C4-2B (cell line): ENCODE results near the gene TNNI3K.

Experiments used
- H3K27ac ChIP-seq: fragments of 450-650 bp; 2 replicates; pipeline ENCODE4 v1.5.1; 2017
- ZFX ChIP-seq: fragments of 450-650 bp; IDR thresholded peaks from 2 replicates; pipeline ENCODE4 v1.6.1; 2017
- TF ChIP-seq, protein P1 (sequence below): fragments of 450-650 bp; conservative IDR thresholded peaks from 2 replicates; pipeline ENCODE4 v1.5.1; 2017; ENCODE audit warnings: mild to moderate bottlenecking

TNNI3K gene

GRCh38 chr1:74362691-74363090 is 127.5 kb downstream of the TNNI3K start:
- H3K27ac ChIP-seq: no peak overlapping the region
- TF ChIP-seq, protein P1, sequence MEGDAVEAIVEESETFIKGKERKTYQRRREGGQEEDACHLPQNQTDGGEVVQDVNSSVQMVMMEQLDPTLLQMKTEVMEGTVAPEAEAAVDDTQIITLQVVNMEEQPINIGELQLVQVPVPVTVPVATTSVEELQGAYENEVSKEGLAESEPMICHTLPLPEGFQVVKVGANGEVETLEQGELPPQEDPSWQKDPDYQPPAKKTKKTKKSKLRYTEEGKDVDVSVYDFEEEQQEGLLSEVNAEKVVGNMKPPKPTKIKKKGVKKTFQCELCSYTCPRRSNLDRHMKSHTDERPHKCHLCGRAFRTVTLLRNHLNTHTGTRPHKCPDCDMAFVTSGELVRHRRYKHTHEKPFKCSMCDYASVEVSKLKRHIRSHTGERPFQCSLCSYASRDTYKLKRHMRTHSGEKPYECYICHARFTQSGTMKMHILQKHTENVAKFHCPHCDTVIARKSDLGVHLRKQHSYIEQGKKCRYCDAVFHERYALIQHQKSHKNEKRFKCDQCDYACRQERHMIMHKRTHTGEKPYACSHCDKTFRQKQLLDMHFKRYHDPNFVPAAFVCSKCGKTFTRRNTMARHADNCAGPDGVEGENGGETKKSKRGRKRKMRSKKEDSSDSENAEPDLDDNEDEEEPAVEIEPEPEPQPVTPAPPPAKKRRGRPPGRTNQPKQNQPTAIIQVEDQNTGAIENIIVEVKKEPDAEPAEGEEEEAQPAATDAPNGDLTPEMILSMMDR: no peak
- TF ChIP-seq ZFX: no peak

DNA sequence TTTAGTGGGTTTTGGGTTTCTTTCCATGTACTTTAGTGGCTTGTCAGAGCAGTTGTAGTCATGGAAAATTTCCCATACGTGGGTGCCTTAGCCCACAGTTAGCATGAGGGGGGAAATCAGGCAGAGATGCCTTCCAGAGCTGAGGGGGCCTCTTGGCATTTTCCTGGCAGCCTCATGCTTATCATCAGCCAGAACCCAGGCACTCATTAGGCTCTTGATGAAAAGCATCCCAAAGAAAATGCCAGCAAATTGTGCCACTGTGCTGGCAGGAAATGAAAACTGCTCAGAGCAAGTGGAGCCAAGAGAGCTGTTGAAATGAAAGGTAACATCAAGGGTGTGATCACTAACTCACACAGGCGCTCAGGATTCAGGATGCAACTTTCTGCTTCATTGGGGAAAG is 128.0 kb downstream of the TNNI3K start:
- TF ChIP-seq, protein P1: no peak
- no peak for TF ChIP-seq ZFX
- H3K27ac ChIP-seq: no peak overlapping the region

DNA sequence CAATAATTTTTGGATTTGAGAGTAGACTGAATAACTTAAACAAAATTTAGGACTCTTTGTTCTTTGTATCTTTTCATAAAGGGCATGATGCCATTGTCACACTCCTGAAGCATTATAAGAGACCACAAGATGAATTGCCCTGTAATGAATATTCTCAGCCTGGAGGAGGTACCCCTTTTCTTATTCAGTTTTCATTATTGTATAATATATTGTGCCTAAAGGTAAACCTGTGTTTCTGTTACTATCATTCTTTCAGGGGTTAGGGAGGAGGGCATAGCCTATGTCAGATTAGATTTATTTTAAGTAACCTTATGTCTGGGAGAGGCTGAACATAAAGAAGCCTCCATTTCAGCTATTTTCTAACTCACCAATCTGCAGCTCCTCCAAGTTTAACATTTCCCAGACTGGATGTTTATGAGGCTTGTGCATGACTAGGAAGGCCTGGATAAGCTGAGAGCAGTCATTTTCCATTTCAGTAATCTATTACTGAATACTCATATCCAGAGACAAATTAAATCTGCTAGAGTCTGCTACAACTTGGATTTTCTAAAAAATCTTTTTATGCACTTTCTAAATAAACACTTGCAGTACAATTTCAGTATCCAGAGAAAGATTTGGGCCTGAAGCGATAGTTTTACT is 132.1 kb downstream of the TNNI3K start:
- TF ChIP-seq, protein P1: no peak
- no peak for TF ChIP-seq ZFX
- H3K27ac ChIP-seq: no peak overlapping the region

- H3K27ac ChIP-seq: no peak overlapping the region
- TF ChIP-seq ZFX: no peak
- TF ChIP-seq, protein P1: no peak
These were observed 133.1 kb downstream of the TNNI3K start for GRCh38 chr1:74368335-74368734.

GRCh38 chr1:74375376-74375775 is 140.2 kb downstream of the TNNI3K start:
- TF ChIP-seq, protein P1: no peak
- TF ChIP-seq ZFX: no peak

DNA sequence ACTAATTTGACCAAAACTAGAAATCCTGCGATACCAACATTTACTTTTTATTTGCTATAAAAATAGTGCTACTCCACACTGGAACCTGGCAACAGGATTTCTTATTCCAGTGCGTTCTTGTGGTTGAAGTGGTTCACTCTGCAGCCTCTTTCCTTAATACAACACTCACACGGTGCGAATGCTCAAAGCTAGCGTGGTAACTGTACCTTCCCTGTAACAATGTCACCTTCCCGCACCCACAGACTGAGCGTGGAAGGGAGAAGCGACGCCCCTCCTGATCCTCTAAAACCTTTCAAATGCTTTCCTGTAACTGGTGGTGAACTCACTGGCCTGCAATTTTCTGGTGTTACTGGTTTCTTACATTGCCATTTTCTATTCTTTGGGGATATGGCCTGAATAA is 145.1 kb downstream of the TNNI3K start:
- TF ChIP-seq ZFX: no peak
- TF ChIP-seq, protein P1: no peak
- no peak overlapping the region for H3K27ac ChIP-seq

More at GRCh38 chr1:74375376-74375775, 140.2 kb downstream of the TNNI3K start:
- H3K27ac ChIP-seq: no peak overlapping the region

DNA sequence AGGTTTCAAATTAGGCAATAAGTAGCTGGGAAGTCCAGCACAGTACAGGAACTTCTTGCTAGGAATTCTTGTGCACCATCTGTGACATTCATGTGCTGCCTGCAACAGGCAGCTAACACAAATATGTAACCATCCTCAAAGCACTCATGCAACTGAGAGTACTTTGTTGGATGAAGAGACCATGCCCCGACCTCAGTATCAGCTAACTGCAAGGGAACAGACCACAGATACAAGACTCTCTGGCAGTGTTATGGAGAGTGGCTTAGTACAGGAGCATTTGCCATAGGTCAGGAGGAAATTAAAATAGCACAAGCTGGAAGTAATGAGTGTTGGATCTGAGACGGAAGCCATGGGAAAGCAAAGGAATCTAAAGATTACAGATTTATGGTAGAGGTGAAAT is 153.7 kb downstream of the TNNI3K start:
- TF ChIP-seq, protein P1: no peak
- TF ChIP-seq ZFX: no peak
- no peak overlapping the region for H3K27ac ChIP-seq
